Epithelial cell of proximal tubule (primary cell): ENCODE measurements around the gene GREB1L. TPM values are rescaled to one million over a fixed set of nuclear protein-coding genes. Genes with fewer than 3 reads are reported as not detected.

Experiments used
- DNase-seq: peaks from one replicate; pipeline ENCODE4 v3.0.0-alpha.2; 2011; ENCODE audit warnings: low read depth
- H3K4me3 ChIP-seq: 2 replicates; pipeline ENCODE4 v1.5.1; 2011; ENCODE audit warnings: low read depth, mild to moderate bottlenecking, low read length
- CTCF ChIP-seq: conservative IDR thresholded peaks from 2 replicates; pipeline ENCODE4 v1.5.1; 2012; ENCODE audit warnings: low read depth, mild to moderate bottlenecking, low read length
- total RNA-seq: library from RNA; depleted of rRNA; stranded (reverse); fragments of >200 nt; gene quantifications from 2 replicates; pipeline ENCODE4 v1.2.3, GENCODE V29; 2015

The GREB1L gene
- total RNA-seq = 5.1 and 6.2 TPM in 2 replicates

DNA sequence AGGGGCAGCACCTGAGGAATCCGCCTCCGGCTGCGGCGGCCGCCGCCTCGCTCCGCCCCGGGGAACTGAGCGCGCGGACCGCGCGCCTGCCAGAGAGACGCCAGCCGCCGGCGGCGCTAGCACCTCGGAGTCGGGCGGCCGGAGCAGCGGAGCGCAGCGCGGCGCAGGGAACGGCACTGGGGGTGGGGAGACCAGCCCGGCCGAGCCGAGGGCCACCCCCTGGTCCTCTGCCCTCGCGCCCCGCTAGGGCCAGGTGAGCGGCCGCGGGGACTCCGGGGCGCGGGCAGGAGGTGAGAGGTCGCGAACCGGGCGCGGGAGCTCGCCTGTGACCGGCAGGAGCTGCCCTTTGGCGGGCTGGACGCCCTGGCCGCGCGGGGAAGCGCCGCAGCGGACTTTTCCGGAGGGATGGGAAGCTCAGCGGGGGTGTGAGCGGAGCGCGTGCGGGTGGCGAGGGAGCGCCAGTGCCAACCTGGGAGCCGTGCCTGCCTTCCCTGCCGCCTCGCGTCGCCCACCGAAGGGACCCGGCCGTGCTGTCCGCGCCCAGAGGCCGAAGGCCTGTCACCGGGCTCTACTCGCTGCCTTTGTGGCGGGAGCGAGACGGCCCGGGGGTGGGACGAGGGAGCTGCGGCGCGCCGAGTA, at the start of gene GREB1L:
TSS of gene GREB1L (plus strand) at position 92 of the 639 bp plus-strand sequence. CDS start 141,287 bp downstream, outside the sequence.
- peak within 1 kb of the TSS; percentile 69 for H3K4me3 ChIP-seq
- DNase-seq = no peak
- TF ChIP-seq CTCF = no peak

- no peak overlapping the region for H3K4me3 ChIP-seq
- TF ChIP-seq CTCF = no peak
- no peak for DNase-seq
Measured at GRCh38 chr18:21192308-21192624, 49.8 kb upstream of the GREB1L start.

- no peak overlapping the region for H3K4me3 ChIP-seq
- TF ChIP-seq CTCF = peak; percentile 64
- DNase-seq = no peak
Measured at GRCh38 chr18:21194871-21195771, 46.9 kb upstream of the GREB1L start.

GRCh38 chr18:21196426-21196825, 45.6 kb upstream of the GREB1L start:
- DNase-seq = no peak
- no peak for TF ChIP-seq CTCF
- H3K4me3 ChIP-seq = no peak overlapping the region

DNA sequence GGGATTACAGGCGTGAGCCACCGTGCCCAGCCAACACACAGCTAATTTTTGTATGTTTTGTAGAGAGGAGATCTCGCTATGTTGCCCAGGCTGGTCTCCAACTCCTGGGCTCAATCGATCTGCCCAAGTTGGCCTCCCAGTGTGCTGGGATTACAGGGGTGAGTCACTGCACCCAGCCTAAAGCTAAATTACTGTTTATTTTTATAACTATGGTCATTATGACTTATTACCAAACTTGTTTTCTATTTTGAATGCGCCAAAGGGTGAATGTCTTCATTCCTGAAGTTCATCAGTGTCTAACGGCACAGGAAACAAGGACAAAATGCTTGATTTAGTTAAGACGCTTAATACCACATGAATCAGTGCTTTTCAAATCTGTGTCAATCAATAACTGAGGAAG, 38.9 kb upstream of the GREB1L start:
- no peak for TF ChIP-seq CTCF
- DNase-seq = no peak
- H3K4me3 ChIP-seq = no peak overlapping the region

- no peak for DNase-seq
- H3K4me3 ChIP-seq = no peak overlapping the region
- TF ChIP-seq CTCF = no peak
Measured at GRCh38 chr18:21203542-21204241, 38.3 kb upstream of the GREB1L start.
